BJ (cell line): Measurements from ENCODE around the gene FBXO10. TPM values are rescaled to one million over a fixed set of nuclear protein-coding genes. Genes with fewer than 3 reads are reported as not detected.

ENCODE experiments used
- CTCF ChIA-PET: fragments of 350-600 bp; formaldehyde crosslinking; extraction: SDS; loops from one replicate; lab custom pipeline; 2021; ENCODE audit warnings: antibody characterized with exemption, inconsistent platforms; lab: Yijun Ruan, JAX
- POLR2A ChIA-PET: fragments of 300-600 bp; sonication (Branson Sonifier 250); formaldehyde crosslinking; extraction: SDS; loops from one replicate; lab custom pipeline; 2021; ENCODE audit warnings: antibody characterized with exemption; lab: Charles Lee
- DNase-seq: peaks from one replicate; pipeline ENCODE4 v3.0.0-alpha.2; 2011; ENCODE audit warnings: low read depth
- H3K27me3 ChIP-seq: 2 replicates; pipeline ENCODE4 v1.6.0; 2011; ENCODE audit warnings: low read length; ENCODE audit not compliant: control insufficient read depth, insufficient read depth
- H3K36me3 ChIP-seq: 2 replicates; pipeline ENCODE4 v1.5.1; 2011; ENCODE audit warnings: low read length; ENCODE audit not compliant: control insufficient read depth, insufficient read depth
- H3K4me3 ChIP-seq: 2 replicates; pipeline ENCODE4 v1.5.1; 2011; ENCODE audit warnings: low read depth, mild to moderate bottlenecking, control low read depth, low read length
- CTCF ChIP-seq: IDR thresholded peaks from 2 replicates; pipeline ENCODE4 v1.5.1; 2011; ENCODE audit warnings: low read depth, mild to moderate bottlenecking, control low read depth, inconsistent platforms, low read length, moderate library complexity; ENCODE audit not compliant: insufficient read depth
- polyA plus RNA-seq: library from polyadenylated mRNA; depleted of rRNA; stranded (reverse); fragments of >200 nt; gene quantifications from 2 replicates; pipeline ENCODE4 v1.2.3, GENCODE V29; 2011

The FBXO10 gene
- polyA plus RNA-seq, 1 experiment = 13.3 TPM

- ChIA-PET CTCF (no interaction called here), POLR2A (no interaction called here)
- Histone ChIP-seq H3K4me3 (no peak overlapping the region), H3K27me3 (no peaks in the 10 kb centered on the region), H3K36me3 (no peaks in the 10 kb centered on the region; the same call in 1 of the 2 replicates)
- no peak for TF ChIP-seq CTCF
- no peak for DNase-seq
Observed at GRCh38 chr9:37571282-37571681, 4.9 kb downstream of the FBXO10 start.

GRCh38 chr9:37566716-37567115 is 9.5 kb downstream of the FBXO10 start:
- H3K36me3 ChIP-seq = no peaks in the 10 kb centered on the region; the same call in 1 of the 2 replicates
- ChIA-PET CTCF (interaction anchor here (0.8 to 1.9 kb wide), 3 partner anchors 9 to 238 kb away, joined by 3 to 5 read pairs (median 4); partner anchors contain the start of gene TOMM5), POLR2A (no interaction called here)
- no peak for DNase-seq
- no peak overlapping the region for H3K4me3 ChIP-seq
- H3K27me3 ChIP-seq = no peaks in the 10 kb centered on the region
- TF ChIP-seq CTCF = no peak

- no peak for DNase-seq
- H3K27me3 ChIP-seq = no peaks in the 10 kb centered on the region
- ChIA-PET POLR2A (interaction anchor here (0.7 kb wide), 1 partner anchor 26 kb away, joined by 3 read pairs; the partner anchor contains the start of gene TOMM5), CTCF (interaction anchor here (0.6 to 1.9 kb wide), 5 partner anchors 8 to 466 kb away, joined by 3 to 5 read pairs (median 3); partner anchors contain the start of gene TOMM5)
- TF ChIP-seq CTCF = no peak
- H3K36me3 ChIP-seq = no peaks in the 10 kb centered on the region; the same call in 1 of the 2 replicates
- no peak overlapping the region for H3K4me3 ChIP-seq
Observed at GRCh38 chr9:37565661-37566618, 10.2 kb downstream of the FBXO10 start.

- H3K4me3 ChIP-seq = no peak overlapping the region
- POLR2A ChIA-PET = no interaction called here
- H3K27me3 ChIP-seq = no peaks in the 10 kb centered on the region
- DNase-seq = no peak
- CTCF ChIA-PET = no interaction called here
- TF ChIP-seq CTCF = no peak
- H3K36me3 ChIP-seq = no peaks in the 10 kb centered on the region; the same call in 1 of the 2 replicates
Observed at GRCh38 chr9:37564916-37565315, 11.3 kb downstream of the FBXO10 start.

GRCh38 chr9:37563806-37564513 is 12.2 kb downstream of the FBXO10 start:
- Histone ChIP-seq H3K4me3 (no peak overlapping the region), H3K27me3 (no peaks in the 10 kb centered on the region), H3K36me3 (no peaks in the 10 kb centered on the region; the same call in 1 of the 2 replicates)
- POLR2A ChIA-PET = no interaction called here
- no peak for DNase-seq
- TF ChIP-seq CTCF = no peak
- CTCF ChIA-PET = no interaction called here
